ENCODE measurements around the gene WDPCP. TPM values are rescaled to one million over a fixed set of nuclear protein-coding genes. Genes with fewer than 3 reads are reported as not detected.
"Not testable (repeated sequence)": the region's sequence is repeated elsewhere in the genome, so short reads cannot be mapped to it uniquely, and the experiment has no call there.

WDPCP gene
- polyA plus RNA-seq, 10 donors, result 6.6 to 11.9 (median 8.3) TPM

- DNase-seq, result no peak
These were observed 219.1 kb downstream of the WDPCP start for GRCh38 chr2:63369146-63369545.

- DNase-seq, result no peak
These were observed 223.4 kb downstream of the WDPCP start for GRCh38 chr2:63364866-63365265.

DNA sequence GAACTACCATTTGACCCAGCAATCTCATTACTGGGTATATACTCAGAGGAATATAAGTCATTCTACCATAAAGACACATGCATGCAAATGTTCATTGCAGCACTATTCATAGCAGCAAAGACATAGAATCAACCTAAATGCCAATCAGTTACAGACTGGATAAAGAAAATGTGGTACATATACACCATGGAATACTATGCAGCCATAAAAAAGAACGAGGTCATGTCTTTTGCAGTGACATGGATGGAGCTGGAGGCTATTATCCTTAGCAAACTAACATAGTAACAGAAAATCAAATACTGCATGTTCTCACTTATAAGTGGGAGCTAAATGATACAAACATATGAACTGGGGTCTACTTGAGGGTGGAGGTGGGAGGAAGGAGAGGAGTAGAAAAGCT lies 230.6 kb downstream of the WDPCP start:
- not testable (repeated sequence) for DNase-seq

GRCh38 chr2:63347361-63347760 lies 240.9 kb downstream of the WDPCP start:
- DNase-seq, result no peak

GRCh38 chr2:63346411-63346810 lies 241.9 kb downstream of the WDPCP start:
- DNase-seq, result no peak

DNA sequence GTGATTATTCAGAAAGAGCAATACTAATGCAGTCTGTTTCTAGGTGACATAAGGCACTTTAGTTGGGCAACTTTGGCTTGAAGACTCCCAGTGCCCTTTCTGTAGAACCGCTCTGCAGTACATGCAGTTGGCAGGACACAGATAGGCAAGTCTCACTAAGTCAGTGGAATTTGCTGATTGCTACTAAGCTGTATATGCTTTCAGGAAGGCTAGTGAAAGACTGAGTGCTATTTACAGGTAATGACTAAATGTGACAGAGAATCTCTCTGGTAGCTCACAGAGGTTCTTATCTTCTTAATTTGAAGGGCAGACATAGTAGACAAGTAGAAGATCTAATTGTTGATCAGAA lies 243.0 kb downstream of the WDPCP start:
- peak in 1 of 3 donors; percentile 6 for DNase-seq

GRCh38 chr2:63344575-63345284 lies 243.5 kb downstream of the WDPCP start:
- DNase-seq, result no peak

DNA sequence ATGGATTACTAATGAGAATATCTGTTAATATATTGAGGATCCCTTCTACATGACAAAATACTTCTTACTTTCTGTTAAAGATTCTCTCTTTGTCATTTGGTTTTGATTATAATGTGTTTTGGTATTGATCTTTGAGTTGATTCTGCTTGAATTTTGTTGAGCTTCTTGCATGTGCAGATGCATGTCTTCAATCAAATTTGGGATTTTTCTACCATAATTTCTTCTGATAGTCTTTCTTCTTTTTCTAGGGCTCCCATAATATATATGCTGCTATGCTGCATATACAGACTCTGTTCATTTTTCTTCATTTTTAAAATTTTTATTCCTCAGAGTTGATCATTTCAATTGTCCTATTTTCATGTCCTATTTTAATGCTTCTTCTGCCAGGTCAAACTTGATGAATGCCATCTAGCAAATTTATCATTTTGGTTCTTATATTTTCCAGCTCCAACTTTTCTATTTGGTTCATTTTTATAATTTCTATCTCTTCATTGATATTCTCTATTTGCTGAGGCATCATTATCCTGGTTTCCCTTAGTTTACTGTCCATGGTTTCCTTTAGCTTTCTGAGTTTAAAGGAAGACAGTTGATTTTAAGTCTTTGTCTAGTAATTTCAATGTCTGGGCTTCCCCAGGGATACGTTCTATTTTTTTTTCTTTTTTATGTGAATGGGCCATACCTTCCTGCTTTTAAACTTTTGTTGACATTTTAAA lies 244.7 kb downstream of the WDPCP start:
- DNase-seq, result no peak

DNA sequence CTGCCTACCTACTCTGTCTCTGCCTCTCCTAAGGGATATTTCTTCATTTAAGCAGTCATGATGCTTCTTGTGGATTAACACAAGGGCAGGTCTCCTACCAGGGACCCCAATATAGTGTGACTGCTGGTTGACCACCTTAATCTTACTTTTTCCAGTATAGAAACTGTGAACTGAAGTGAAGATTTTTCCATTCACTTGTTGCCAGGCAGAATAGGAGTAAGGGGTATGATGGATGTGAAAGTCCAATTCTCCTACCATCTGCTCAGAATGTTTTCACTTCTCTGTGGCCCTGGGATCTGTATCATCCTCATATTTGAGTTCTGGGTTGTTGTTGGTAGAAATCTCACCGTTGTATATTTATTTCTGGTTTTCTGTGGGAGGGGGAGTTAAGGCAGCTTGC lies 247.8 kb downstream of the WDPCP start:
- DNase-seq, result no peak

- no peak for DNase-seq
These were observed 253.4 kb downstream of the WDPCP start for GRCh38 chr2:63334910-63335309.

DNA sequence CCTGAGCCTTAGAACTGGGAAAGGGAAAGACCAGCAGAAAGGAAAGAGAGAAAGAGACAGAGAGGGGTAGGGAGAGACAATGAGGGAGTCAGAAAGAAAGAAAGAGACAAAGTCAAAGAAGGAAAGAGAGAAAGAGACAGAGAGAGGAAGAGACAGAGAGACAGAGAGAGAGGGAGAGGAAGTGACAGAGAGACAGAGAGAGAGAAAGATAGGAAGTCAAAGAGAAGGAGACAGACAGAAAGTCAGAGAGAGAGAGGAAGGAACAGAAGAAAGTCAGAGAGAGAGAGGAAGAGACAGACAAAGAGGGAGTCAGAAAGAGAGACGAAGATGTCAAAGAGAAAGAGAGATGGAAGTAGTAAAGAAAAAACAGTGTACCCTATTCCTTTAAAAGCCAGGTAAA lies 261.8 kb downstream of the WDPCP start:
- DNase-seq, result no peak

GRCh38 chr2:63323662-63324061 lies 264.6 kb downstream of the WDPCP start:
- DNase-seq, result not testable (repeated sequence)

DNA sequence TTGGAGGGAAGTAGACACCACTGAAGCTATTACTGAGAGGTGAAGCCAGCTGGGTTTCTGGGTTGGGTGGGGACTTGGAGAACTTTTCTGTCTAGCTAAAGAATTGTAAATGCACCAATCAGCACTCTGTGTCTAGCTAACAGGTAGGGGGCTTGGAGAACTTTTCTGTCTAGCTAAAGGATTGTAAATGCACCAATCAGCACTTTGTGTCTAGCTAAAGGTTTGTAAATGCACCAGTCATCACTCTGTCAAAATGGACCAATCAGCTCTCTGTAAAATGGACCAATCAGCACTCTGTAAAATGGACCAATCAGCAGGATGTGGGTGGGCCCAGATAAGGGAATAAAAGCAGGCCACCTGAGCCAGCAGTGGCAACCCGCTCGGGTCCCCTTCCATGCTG lies 266.3 kb downstream of the WDPCP start:
- DNase-seq, result not testable (repeated sequence)

- DNase-seq, result no peak
These were observed 267.6 kb downstream of the WDPCP start for GRCh38 chr2:63320669-63321068.

DNA sequence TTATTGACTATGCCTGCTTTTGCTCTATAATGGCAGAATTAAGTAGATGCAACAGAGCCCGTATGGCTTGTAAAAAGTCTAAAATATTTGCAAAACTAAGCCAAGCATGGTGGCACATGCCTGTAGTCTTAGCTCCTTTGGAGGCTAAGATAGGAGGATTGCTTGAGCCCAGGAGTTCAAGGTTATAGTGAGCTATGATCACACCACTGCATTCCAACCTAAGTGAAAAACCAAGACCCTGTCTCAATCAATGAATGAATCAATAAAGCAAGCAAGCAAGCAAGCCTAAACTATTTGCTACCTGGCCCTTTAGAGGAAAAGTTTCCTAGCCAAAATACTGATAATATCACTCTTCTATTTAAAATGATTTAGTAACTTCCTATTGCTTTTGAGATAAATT lies 277.7 kb downstream of the WDPCP start:
- no peak for DNase-seq

DNA sequence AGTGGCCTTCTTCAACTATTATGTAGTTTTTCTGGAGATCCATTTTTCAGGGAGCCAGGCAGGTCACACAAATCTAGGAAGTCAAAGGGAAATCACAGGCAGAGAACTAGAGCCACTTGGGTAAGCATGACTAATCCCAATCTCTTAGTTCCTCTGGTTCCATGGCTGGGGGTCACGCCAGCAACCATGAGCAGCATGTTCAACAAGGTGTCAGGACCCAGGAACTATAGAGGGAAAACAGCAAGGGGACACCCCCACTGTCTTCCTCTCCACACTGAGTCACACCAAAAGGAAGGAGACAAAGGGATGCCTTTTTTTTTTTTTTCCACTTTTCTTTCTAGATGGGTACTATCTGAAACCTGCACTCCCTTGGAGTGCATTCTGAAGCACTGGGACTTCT lies 286.8 kb downstream of the WDPCP start:
- peak in 2 of 3 donors; percentile 1 to 7 for DNase-seq

- DNase-seq, result no peak
These were observed 287.4 kb downstream of the WDPCP start for GRCh38 chr2:63300835-63301234.

GRCh38 chr2:63287956-63288355 lies 300.3 kb downstream of the WDPCP start:
- DNase-seq, result peak in 2 of 3 donors; percentile 2 to 5

- not testable (repeated sequence) for DNase-seq
These were observed 301.8 kb downstream of the WDPCP start for GRCh38 chr2:63286520-63286919.

DNA sequence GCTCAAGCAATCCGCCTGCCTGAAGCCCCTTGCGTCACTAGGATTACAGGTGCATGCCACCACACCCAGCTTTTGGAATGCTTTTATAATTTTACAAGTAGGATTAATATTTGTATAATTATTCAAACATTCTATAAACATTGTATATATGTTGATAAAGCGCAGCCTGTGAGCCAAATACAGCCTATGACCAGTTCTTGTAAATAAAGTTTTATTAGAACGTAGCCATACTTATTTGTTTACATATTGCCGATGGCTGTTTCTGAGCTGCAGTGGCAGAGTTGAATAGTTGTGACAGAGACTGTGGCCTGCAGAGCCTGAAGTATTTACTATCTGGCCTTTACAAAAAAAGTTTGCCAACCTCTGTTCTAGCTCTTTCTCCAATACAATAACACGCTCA lies 305.0 kb downstream of the WDPCP start:
- DNase-seq, result no peak

GRCh38 chr2:63272560-63272959 lies 315.7 kb downstream of the WDPCP start:
- DNase-seq, result no peak

DNA sequence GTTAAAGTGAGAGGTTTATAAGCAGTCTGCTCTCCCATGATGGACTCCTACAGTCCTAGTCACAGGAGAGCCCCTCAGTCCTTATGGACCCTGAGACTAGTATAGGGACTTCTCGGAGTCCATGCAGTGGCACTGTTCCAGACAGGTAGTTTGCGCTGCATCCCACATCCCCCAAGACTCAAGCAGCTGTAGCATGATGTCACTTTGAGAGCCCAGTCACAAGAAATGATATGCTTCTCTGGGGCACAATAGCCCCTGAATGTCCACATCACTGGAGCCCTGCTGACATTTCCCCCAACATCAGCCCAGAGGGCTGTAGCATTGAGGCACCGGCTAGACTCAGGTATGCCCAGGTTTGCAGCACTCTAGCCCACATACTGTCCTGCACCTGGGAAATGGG lies 317.6 kb downstream of the WDPCP start:
- DNase-seq, result no peak

- DNase-seq, result no peak
These were observed 319.3 kb downstream of the WDPCP start for GRCh38 chr2:63268946-63269345.
